ENCODE data around the gene COX6A1.

DNA sequence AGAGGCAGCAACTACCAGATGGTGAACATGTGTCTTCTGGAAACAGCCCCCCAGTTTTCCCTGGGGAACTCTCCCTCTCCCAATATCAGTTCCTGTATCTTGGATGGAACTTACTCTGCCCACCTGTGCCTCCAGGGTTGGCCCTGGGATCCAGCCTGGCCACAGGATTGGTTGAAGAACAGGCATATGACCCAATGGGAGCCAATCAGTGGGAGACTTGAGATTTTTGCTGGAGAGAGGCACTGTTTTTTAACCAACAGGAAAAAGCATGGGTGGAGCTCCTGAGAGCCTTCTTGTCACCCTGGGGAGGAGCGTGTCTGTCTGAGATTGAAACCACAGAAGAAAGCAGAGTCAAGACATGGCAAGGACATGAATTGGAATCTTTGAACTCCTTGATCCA is 33.6 kb upstream of the COX6A1 start:
- TF ChIP-seq, protein P1, sequence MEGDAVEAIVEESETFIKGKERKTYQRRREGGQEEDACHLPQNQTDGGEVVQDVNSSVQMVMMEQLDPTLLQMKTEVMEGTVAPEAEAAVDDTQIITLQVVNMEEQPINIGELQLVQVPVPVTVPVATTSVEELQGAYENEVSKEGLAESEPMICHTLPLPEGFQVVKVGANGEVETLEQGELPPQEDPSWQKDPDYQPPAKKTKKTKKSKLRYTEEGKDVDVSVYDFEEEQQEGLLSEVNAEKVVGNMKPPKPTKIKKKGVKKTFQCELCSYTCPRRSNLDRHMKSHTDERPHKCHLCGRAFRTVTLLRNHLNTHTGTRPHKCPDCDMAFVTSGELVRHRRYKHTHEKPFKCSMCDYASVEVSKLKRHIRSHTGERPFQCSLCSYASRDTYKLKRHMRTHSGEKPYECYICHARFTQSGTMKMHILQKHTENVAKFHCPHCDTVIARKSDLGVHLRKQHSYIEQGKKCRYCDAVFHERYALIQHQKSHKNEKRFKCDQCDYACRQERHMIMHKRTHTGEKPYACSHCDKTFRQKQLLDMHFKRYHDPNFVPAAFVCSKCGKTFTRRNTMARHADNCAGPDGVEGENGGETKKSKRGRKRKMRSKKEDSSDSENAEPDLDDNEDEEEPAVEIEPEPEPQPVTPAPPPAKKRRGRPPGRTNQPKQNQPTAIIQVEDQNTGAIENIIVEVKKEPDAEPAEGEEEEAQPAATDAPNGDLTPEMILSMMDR (IDR thresholded peaks at IDR 0.05): no peak
- TF ChIP-seq POLR2A (IDR thresholded peaks at IDR 0.05): no peak

Measured in uterus (tissue), 2 donors.